ENCODE data around the gene STEAP3.

GRCh38 chr2:119208791-119209203, 14.8 kb upstream of the STEAP3 start:
- TF ChIP-seq POLR2AphosphoS5 (IDR thresholded peaks at IDR 0.05; ENCODE audit: low read depth, low read length) (no peak), SIN3A (IDR thresholded peaks at IDR 0.05; ENCODE audit: borderline replicate concordance, insufficient read depth, low read length) (no peak), TAF1 (IDR thresholded peaks at IDR 0.05; ENCODE audit: borderline replicate concordance, insufficient read depth, low read length) (no peak)

Data from PFSK-1 (cell line).